OCI-LY1 (cell line): ENCODE data around the gene CRKL.

Experiments used
- CTCF ChIP-seq: fragments of 200-600 bp; sonication (generic), shearing (Covaris generic); IDR thresholded peaks from 2 replicates; pipeline ENCODE4 v1.5.1; 2017; ENCODE audit warnings: mild to moderate bottlenecking, antibody characterized with exemption, low read length, moderate library complexity, mixed read lengths
- EZH2 ChIP-seq: fragments of 200-600 bp; sonication (generic), shearing (Covaris generic); IDR thresholded peaks from 2 replicates; pipeline ENCODE4 v1.8.0; 2017; ENCODE audit warnings: borderline replicate concordance, mixed run types, mild to moderate bottlenecking, antibody characterized with exemption, low read length, moderate library complexity, mixed read lengths

GRCh38 chr22:20882855-20883254 is 34.4 kb upstream of the CRKL start:
- TF ChIP-seq CTCF (no peak), EZH2 (no peak)
